MCF 10A (cell line): Measurements from ENCODE around the gene SPCS1. TPM values are rescaled to one million over a fixed set of nuclear protein-coding genes. Genes with fewer than 3 reads are reported as not detected.

Experiments used
- BruUV-seq: library from RNA; stranded (reverse); fragments of 400-500 nt; replicated peaks from 2 replicates; lab custom pipeline; 2021; lab: Mats Ljungman, UMichigan
- CTCF ChIA-PET: fragments of 300-600 bp; sonication (Branson Sonifier 250); formaldehyde crosslinking; extraction: SDS; loops from one replicate; lab custom pipeline; 2021; ENCODE audit warnings: antibody characterized with exemption, inconsistent platforms; lab: Yijun Ruan, JAX
- POLR2A ChIA-PET: fragments of 300-600, 350-650 bp; sonication (Branson Sonifier 250); formaldehyde crosslinking; extraction: SDS; loops from one replicate; lab custom pipeline; 2020; ENCODE audit warnings: antibody characterized with exemption, inconsistent platforms; lab: Yijun Ruan, JAX
- DNase-seq: peaks from one replicate; pipeline ENCODE4 v3.0.0-alpha.2; 2018; ENCODE audit not compliant: unreplicated experiment
- H3K27ac Mint-ChIP-seq: one replicate; pipeline ENCODE4 v1.8.0; 2022; ENCODE audit warnings: mild to moderate bottlenecking, low read depth, mixed read lengths; ENCODE audit not compliant: unreplicated experiment
- H3K27me3 Mint-ChIP-seq: one replicate; pipeline ENCODE4 v1.8.0; 2022; ENCODE audit warnings: mixed read lengths; ENCODE audit not compliant: insufficient read depth, unreplicated experiment
- H3K36me3 Mint-ChIP-seq: one replicate; pipeline ENCODE4 v1.8.0; 2022; ENCODE audit warnings: mild to moderate bottlenecking, moderate library complexity, mixed read lengths; ENCODE audit not compliant: insufficient read depth, unreplicated experiment
- H3K4me1 Mint-ChIP-seq: one replicate; pipeline ENCODE4 v1.8.0; 2022; ENCODE audit warnings: mixed read lengths; ENCODE audit not compliant: insufficient read depth, unreplicated experiment
- H3K4me3 Mint-ChIP-seq: one replicate; pipeline ENCODE4 v1.8.0; 2022; ENCODE audit warnings: mild to moderate bottlenecking, moderate library complexity, mixed read lengths; ENCODE audit not compliant: unreplicated experiment
- H3K9me3 Mint-ChIP-seq: one replicate; pipeline ENCODE4 v1.8.0; 2022; ENCODE audit warnings: mixed read lengths; ENCODE audit not compliant: unreplicated experiment
- intact Hi-C: fragments of 100-400 bp; cut with micrococcal nuclease; formaldehyde crosslinking; loops from 2 replicates; pipeline ENCODE4 v1.14.1; 2022
- total RNA-seq: library from RNA; stranded (reverse); gene quantifications from 2 replicates; pipeline ENCODE4 v1.2.3, GENCODE V29; 2022
- TF ChIP-seq, protein P1 (sequence below): fragments of 200-600 bp; IDR thresholded peaks from one replicate; pipeline ENCODE4 v1.8.0; 2022; ENCODE audit warnings: antibody characterized with exemption, mild to moderate bottlenecking; ENCODE audit not compliant: unreplicated experiment

The SPCS1 gene
- total RNA-seq, 1 experiment from 2014 or later, result 135 TPM

GRCh38 chr3:52695798-52696671 lies 9.9 kb upstream of the SPCS1 start:
- Mint-ChIP-seq H3K4me3 (no peak overlapping the region), H3K9me3 (no peaks in the 10 kb centered on the region), H3K4me1 (peaks cover 5% of the 10 kb centered on the region), H3K27me3 (no peaks in the 10 kb centered on the region), H3K36me3 (peaks cover 70% of the 10 kb centered on the region), H3K27ac (no peak overlapping the region)
- BruUV-seq, result no TSS peak
- no peak for DNase-seq
- TF ChIP-seq, protein P1, sequence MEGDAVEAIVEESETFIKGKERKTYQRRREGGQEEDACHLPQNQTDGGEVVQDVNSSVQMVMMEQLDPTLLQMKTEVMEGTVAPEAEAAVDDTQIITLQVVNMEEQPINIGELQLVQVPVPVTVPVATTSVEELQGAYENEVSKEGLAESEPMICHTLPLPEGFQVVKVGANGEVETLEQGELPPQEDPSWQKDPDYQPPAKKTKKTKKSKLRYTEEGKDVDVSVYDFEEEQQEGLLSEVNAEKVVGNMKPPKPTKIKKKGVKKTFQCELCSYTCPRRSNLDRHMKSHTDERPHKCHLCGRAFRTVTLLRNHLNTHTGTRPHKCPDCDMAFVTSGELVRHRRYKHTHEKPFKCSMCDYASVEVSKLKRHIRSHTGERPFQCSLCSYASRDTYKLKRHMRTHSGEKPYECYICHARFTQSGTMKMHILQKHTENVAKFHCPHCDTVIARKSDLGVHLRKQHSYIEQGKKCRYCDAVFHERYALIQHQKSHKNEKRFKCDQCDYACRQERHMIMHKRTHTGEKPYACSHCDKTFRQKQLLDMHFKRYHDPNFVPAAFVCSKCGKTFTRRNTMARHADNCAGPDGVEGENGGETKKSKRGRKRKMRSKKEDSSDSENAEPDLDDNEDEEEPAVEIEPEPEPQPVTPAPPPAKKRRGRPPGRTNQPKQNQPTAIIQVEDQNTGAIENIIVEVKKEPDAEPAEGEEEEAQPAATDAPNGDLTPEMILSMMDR, result no peak
- POLR2A ChIA-PET, result interaction anchor here (0.6 to 6.5 kb wide), 4 partner anchors 10 to 238 kb away, joined by 3 to 75 read pairs (median 18); partner anchors contain the start of genes GLT8D1, GNL3, PBRM1 and SPCS1
- CTCF ChIA-PET, result no interaction called here
- intact Hi-C loops, result no loop called here

- ChIA-PET POLR2A (interaction anchor here (0.7 to 6.5 kb wide), 4 partner anchors 9 to 239 kb away, joined by 3 to 75 read pairs (median 18); partner anchors contain the start of genes GLT8D1, GNL3, PBRM1 and SPCS1), CTCF (no interaction called here)
- TF ChIP-seq, protein P1, result no peak
- BruUV-seq, result no TSS peak
- Mint-ChIP-seq H3K36me3 (peaks cover 60% of the 10 kb centered on the region), H3K4me3 (no peak overlapping the region), H3K9me3 (no peaks in the 10 kb centered on the region), H3K4me1 (peaks cover 5% of the 10 kb centered on the region), H3K27me3 (no peaks in the 10 kb centered on the region), H3K27ac (no peak overlapping the region)
- intact Hi-C loops, result no loop called here
- DNase-seq, result no peak
These were observed 8.9 kb upstream of the SPCS1 start for GRCh38 chr3:52696830-52697631.

DNA sequence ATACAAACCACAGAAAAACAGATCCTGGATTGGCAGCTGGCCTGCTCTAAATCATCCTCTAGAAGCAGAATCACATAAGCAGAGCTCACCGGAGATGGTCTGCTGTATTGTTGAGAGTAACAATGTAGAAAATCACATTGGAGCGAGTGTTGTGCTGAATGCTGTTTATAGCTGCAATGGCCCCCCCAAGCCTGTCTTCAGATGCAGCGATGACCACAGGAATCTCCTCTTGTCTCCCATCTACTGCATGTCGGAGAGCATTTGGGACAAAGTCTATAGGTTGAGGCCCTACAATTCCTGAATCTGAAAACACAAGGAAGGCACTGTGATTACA lies 8.3 kb upstream of the SPCS1 start:
- CTCF ChIA-PET, result no interaction called here
- Mint-ChIP-seq H3K4me1 (peaks cover 4% of the 10 kb centered on the region), H3K27me3 (no peaks in the 10 kb centered on the region)

More for the DNA sequence above, 8.3 kb upstream of the SPCS1 start:
- H3K36me3 Mint-ChIP-seq, result peaks cover 55% of the 10 kb centered on the region
- BruUV-seq, result no TSS peak
- TF ChIP-seq, protein P1, result no peak
- no peak for DNase-seq
- intact Hi-C loops, result no loop called here
- no peak overlapping the region for H3K4me3 Mint-ChIP-seq
- no peak overlapping the region for H3K27ac Mint-ChIP-seq
- H3K9me3 Mint-ChIP-seq, result no peaks in the 10 kb centered on the region
- POLR2A ChIA-PET, result interaction anchor here (1.0 to 6.5 kb wide), 3 partner anchors 9 to 237 kb away, joined by 3 to 75 read pairs (median 34); partner anchors contain the start of genes GLT8D1, GNL3, PBRM1 and SPCS1
